IPS DF 19.7 (cell line): ENCODE data around the gene TRPM2.
"Not testable (repeated sequence)": the region's sequence is repeated elsewhere in the genome, so short reads cannot be mapped to it uniquely, and the experiment has no call there.

Experiments used
- DNase-seq: peaks from one replicate; pipeline ENCODE4 v3.0.0-alpha.2; 2013; ENCODE audit warnings: low read depth, low spot score

Gene TRPM2

GRCh38 chr21:44395260-44395659 is 41.8 kb downstream of the TRPM2 start:
- no peak for DNase-seq

GRCh38 chr21:44396803-44397202 is 43.4 kb downstream of the TRPM2 start:
- DNase-seq: not testable (repeated sequence)

- no peak for DNase-seq
Observed at GRCh38 chr21:44397431-44398031, 44.1 kb downstream of the TRPM2 start.

GRCh38 chr21:44398499-44398898 is 45.1 kb downstream of the TRPM2 start:
- no peak for DNase-seq

GRCh38 chr21:44399151-44399954 is 45.9 kb downstream of the TRPM2 start:
- no peak for DNase-seq

GRCh38 chr21:44399955-44400790 is 46.8 kb downstream of the TRPM2 start:
- DNase-seq: no peak

GRCh38 chr21:44400791-44401385 is 47.5 kb downstream of the TRPM2 start:
- no peak for DNase-seq

- no peak for DNase-seq
Observed at GRCh38 chr21:44401386-44402160, 48.2 kb downstream of the TRPM2 start.

GRCh38 chr21:44402323-44403105 is 49.1 kb downstream of the TRPM2 start:
- DNase-seq: no peak

- DNase-seq: no peak
Observed at GRCh38 chr21:44403106-44404020, 49.9 kb downstream of the TRPM2 start.

GRCh38 chr21:44404482-44404881 is 51.1 kb downstream of the TRPM2 start:
- DNase-seq: not testable (repeated sequence)

GRCh38 chr21:44405091-44405947 is 51.9 kb downstream of the TRPM2 start:
- no peak for DNase-seq

- no peak for DNase-seq
Observed at GRCh38 chr21:44405948-44406872, 52.8 kb downstream of the TRPM2 start.

GRCh38 chr21:44406953-44407352 is 53.5 kb downstream of the TRPM2 start:
- DNase-seq: no peak

- DNase-seq: no peak
Observed at GRCh38 chr21:44407493-44407892, 54.1 kb downstream of the TRPM2 start.

GRCh38 chr21:44408226-44408625 is 54.8 kb downstream of the TRPM2 start:
- DNase-seq: no peak

- no peak for DNase-seq
Observed at GRCh38 chr21:44413566-44414290, 60.3 kb downstream of the TRPM2 start.
